BLaER1 (cell line): ENCODE data around the gene PAAF1.
A peak's percentile ranks its signal among the peaks of the same experiment; 100 is the strongest.

Experiments
- H3K27ac ChIP-seq: shearing (Covaris generic); formaldehyde crosslinking; 2 replicates; pipeline ENCODE4 v1.8.1; 2022
- H3K27me3 ChIP-seq: shearing (Covaris generic); formaldehyde crosslinking; 2 replicates; pipeline ENCODE4 v1.8.1; 2022
- H3K36me3 ChIP-seq: shearing (Covaris generic); formaldehyde crosslinking; 2 replicates; pipeline ENCODE4 v1.8.1; 2022
- H3K4me1 ChIP-seq: shearing (Covaris generic); formaldehyde crosslinking; 2 replicates; pipeline ENCODE4 v1.8.1; 2022
- H3K4me2 ChIP-seq: shearing (Covaris generic); formaldehyde crosslinking; 2 replicates; pipeline ENCODE4 v1.8.1; 2022
- H3K4me3 ChIP-seq: shearing (Covaris generic); formaldehyde crosslinking; 2 replicates; pipeline ENCODE4 v1.8.1; 2022
- H3K9ac ChIP-seq: shearing (Covaris generic); formaldehyde crosslinking; 2 replicates; pipeline ENCODE4 v1.8.1; 2022
- H3K9me3 ChIP-seq: shearing (Covaris generic); formaldehyde crosslinking; 2 replicates; pipeline ENCODE4 v1.8.1; 2022
- H4K20me1 ChIP-seq: shearing (Covaris generic); formaldehyde crosslinking; 2 replicates; pipeline ENCODE4 v1.8.1; 2022
- Cebpa-rat ChIP-seq: shearing (Covaris generic); IDR thresholded peaks from 2 replicates; pipeline ENCODE4 v1.8.1; 2022

The PAAF1 gene

DNA sequence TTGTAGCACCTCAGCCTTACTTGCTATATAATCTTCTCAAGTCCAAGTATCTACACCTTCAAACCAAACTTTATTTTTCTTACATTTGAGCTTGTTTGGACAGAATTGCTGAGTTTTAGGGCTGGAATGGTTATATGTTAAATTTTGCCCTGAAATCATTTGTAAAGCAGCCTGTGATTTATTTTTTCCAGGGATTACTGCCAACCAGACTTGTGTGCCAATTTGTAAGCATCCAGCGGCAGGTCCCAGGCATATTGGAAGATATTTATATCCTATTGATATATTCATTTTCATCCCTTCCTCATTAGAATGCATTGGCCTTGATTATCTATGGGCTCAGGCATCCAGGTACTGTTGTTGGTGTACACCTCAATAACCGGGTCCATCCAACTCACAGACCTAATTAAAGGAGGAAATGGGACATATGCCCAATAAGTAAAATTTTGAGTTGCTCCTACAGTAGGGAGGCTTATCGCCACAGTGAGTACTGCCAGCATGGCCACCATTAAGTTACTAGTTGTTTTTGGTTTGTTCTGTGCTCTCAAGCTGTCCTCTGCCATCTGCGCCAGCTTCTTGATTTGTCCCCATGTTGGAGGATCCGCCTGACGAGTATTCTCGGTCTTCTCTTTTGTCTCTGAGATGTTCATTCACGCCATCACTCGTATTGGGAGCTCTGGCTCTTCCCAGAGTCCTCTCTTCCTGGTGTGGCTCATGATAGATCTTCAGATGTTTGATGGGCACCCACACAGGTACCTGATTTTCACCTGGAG lies 64.2 kb downstream of the PAAF1 start:
- H3K9me3 ChIP-seq: peaks cover 73% of the 10 kb centered on the region

GRCh38 chr11:73942010-73942409 lies 65.2 kb downstream of the PAAF1 start:
- Histone ChIP-seq H3K27ac (no peak overlapping the region), H3K9ac (no peak overlapping the region), H3K9me3 (peaks cover 64% of the 10 kb centered on the region), H4K20me1 (no peaks in the 10 kb centered on the region), H3K4me2 (no peak overlapping the region), H3K4me3 (no peak overlapping the region), H3K4me1 (peaks cover 7% of the 10 kb centered on the region), H3K27me3 (no peaks in the 10 kb centered on the region), H3K36me3 (peaks cover 21% of the 10 kb centered on the region)
- no peak for TF ChIP-seq Cebpa-rat

More for the DNA sequence above, 64.2 kb downstream of the PAAF1 start:
- Histone ChIP-seq H3K9ac (no peak overlapping the region), H4K20me1 (no peaks in the 10 kb centered on the region), H3K27me3 (no peaks in the 10 kb centered on the region), H3K36me3 (peaks cover 21% of the 10 kb centered on the region), H3K4me1 (peaks cover 7% of the 10 kb centered on the region), H3K27ac (no peak overlapping the region), H3K4me2 (no peak overlapping the region), H3K4me3 (no peak overlapping the region)
- no peak for TF ChIP-seq Cebpa-rat

DNA sequence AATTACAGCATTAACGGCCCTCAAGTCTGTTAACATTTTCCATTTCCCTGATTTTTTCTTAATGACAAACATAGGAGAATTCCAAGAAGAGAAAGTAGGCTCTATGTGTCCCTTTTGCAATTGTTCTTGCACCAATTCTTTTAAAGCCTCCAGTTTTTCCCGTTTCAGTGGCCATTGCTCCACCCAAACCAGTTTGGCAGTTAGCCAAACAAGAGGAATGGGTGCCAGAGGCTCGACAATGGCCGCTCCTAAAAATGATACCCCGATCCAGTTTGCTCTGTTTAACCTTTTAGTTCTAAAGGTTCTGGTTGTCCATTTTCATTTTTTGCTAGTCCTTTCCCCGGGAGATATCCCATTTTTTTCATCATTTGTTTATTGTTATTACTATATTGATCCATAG lies 67.3 kb downstream of the PAAF1 start:
- no peak overlapping the region for H3K4me3 ChIP-seq
- peaks cover 10% of the 10 kb centered on the region for H3K36me3 ChIP-seq
- H3K9me3 ChIP-seq: peaks cover 45% of the 10 kb centered on the region
- H3K4me1 ChIP-seq: peaks cover 7% of the 10 kb centered on the region
- no peaks in the 10 kb centered on the region for H3K27me3 ChIP-seq
- no peak for TF ChIP-seq Cebpa-rat
- H3K27ac ChIP-seq: no peak overlapping the region
- no peak overlapping the region for H3K4me2 ChIP-seq
- no peak overlapping the region for H3K9ac ChIP-seq
- no peaks in the 10 kb centered on the region for H4K20me1 ChIP-seq

GRCh38 chr11:73944901-73945300 lies 68.1 kb downstream of the PAAF1 start:
- Histone ChIP-seq H3K4me2 (peak overlapping the region; percentile 44), H3K9me3 (peaks cover 37% of the 10 kb centered on the region), H3K27me3 (no peaks in the 10 kb centered on the region), H3K27ac (no peak overlapping the region), H3K4me1 (peaks cover 7% of the 10 kb centered on the region), H4K20me1 (no peaks in the 10 kb centered on the region), H3K9ac (no peak overlapping the region), H3K36me3 (peaks cover 7% of the 10 kb centered on the region), H3K4me3 (no peak overlapping the region)
- no peak for TF ChIP-seq Cebpa-rat

- no peak for TF ChIP-seq Cebpa-rat
- Histone ChIP-seq H3K4me1 (peaks cover 7% of the 10 kb centered on the region), H3K9me3 (peaks cover 32% of the 10 kb centered on the region), H3K27me3 (no peaks in the 10 kb centered on the region), H3K4me3 (no peak overlapping the region), H3K9ac (no peak overlapping the region), H4K20me1 (no peaks in the 10 kb centered on the region), H3K4me2 (peak overlapping the region; percentile 44), H3K36me3 (peaks cover 7% of the 10 kb centered on the region), H3K27ac (no peak overlapping the region)
These were observed 68.6 kb downstream of the PAAF1 start for GRCh38 chr11:73945396-73945795.

DNA sequence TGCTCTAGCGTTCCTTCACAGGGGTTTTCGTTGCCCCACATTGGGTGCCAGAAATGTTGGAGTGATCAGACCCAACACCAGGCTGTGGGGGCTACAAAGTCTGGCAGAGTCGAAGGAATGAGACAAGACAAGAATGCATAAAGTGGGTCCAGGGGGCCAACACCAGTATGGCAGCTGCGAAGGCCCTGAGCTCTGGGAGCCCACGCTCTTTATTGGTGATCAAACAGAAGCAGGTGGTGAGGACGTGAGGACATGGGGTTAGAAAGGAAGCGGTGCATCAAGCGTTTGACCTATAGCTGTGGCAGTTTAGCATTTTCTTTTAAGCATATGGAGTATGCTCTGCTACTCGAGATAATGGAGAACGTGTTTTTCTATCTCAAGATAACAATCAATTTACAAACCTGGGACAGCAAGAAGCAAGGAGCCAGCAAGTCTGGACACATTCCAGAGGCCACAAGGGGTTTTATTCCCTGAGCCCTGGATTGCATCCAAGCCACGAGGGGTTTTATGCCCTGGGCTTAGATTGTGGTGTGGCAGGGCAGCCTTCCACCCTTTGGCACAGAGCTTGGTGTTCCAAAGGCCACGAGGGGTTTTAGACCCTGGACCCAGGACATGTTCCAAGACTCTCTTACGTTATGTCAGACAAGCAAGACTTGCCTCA lies 70.1 kb downstream of the PAAF1 start:
- H3K9ac ChIP-seq: no peak overlapping the region
- no peak overlapping the region for H3K27ac ChIP-seq
- no peak for TF ChIP-seq Cebpa-rat
- peaks cover 17% of the 10 kb centered on the region for H3K9me3 ChIP-seq
- no peak overlapping the region for H3K4me2 ChIP-seq
- no peaks in the 10 kb centered on the region for H3K36me3 ChIP-seq
- H3K4me3 ChIP-seq: no peak overlapping the region
- H3K27me3 ChIP-seq: no peaks in the 10 kb centered on the region
- no peaks in the 10 kb centered on the region for H4K20me1 ChIP-seq
- peaks cover 7% of the 10 kb centered on the region for H3K4me1 ChIP-seq

DNA sequence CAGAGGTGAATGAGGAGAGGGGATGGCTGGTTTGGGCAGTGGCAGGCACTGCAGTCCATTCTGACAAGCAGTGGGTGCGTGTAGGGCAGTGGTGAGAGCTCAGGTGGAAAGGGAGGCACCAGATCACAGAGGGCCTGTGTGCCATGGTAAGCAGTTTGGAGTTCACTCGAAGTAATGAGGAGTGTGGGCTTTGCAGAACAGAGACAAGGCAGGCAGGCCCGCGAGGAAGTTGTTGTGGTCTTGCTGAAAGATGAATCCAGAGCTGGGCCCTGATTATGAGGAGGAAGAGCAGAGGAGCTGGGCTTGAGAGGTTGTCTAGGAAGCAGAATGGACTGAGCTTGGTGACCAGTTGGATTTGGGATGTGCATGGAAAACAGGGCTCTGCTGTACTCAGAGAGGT lies 72.4 kb downstream of the PAAF1 start:
- H3K4me3 ChIP-seq: no peak overlapping the region
- H3K27ac ChIP-seq: no peak overlapping the region
- no peaks in the 10 kb centered on the region for H3K36me3 ChIP-seq
- no peak overlapping the region for H3K4me2 ChIP-seq
- H3K9ac ChIP-seq: no peak overlapping the region
- no peak for TF ChIP-seq Cebpa-rat
- no peaks in the 10 kb centered on the region for H3K27me3 ChIP-seq
- H4K20me1 ChIP-seq: no peaks in the 10 kb centered on the region
- H3K9me3 ChIP-seq: no peaks in the 10 kb centered on the region
- H3K4me1 ChIP-seq: peaks cover 7% of the 10 kb centered on the region

DNA sequence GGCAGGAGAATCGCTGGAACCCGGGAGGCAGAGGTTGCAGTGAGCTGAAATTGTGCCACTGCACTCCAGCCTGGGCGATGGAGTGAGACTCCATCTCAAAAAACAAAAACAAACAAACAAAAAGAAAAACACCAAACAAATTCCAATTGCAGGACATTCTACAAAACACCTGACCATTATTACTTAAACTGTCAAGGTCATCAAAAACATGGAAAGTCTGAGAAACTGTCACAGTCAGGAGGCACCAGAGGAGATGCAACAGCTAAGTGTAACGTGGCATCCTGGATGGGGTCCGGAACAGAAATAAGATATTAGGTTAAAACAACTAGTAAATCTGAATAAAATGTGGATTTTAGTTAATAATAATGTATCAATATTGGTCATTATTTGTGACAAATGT lies 73.1 kb downstream of the PAAF1 start:
- Histone ChIP-seq H3K27me3 (no peaks in the 10 kb centered on the region), H3K27ac (no peak overlapping the region), H3K9ac (no peak overlapping the region), H3K36me3 (no peaks in the 10 kb centered on the region), H3K4me2 (no peak overlapping the region), H3K4me3 (no peak overlapping the region), H3K4me1 (peaks cover 4% of the 10 kb centered on the region), H4K20me1 (no peaks in the 10 kb centered on the region), H3K9me3 (no peaks in the 10 kb centered on the region)
- TF ChIP-seq Cebpa-rat: no peak

DNA sequence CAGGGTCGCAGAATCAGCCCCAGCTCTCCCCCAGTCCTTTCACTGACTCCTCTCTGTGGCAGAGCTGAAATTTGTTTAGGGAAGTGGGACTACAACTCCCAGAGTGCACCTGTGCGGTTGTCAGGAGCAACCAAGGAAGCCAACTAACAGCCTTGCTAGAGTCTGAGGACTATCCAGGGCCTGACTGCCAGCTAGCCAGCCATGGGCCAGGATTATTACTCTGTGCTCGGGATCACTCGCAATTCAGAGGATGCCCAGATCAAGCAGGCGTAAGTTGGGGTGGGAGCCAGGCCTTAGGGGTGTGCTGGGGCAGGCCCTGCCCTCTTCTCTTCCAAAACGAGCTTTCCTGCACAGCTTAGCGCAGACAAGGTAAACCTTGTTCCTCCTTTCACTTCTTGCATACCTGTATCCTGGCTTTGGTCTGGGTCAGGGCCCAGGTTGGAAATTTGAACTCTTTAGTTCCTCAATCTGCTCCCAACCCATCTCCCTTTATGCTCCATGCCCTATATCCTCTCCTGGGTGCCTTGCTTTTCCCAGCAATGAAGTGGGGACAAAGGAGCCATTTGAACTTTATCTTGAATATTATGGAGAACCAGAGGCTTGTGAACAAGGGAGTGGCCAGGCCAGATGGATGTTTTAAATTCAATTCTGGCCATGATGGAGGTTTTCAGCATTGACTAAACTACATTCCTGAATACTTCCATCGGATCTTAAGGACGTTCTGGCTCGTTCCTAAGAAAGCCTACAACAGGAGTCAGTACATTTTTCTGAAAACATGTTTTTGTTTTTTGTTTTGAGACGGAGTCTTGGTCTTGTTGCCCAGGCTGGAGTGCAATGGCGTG lies 74.3 kb downstream of the PAAF1 start, which contains the start of gene DNAJB13:
TSS of gene DNAJB13 (plus strand) at position 158 of the 842 bp plus-strand sequence. CDS start at position 202, 44 bp downstream.
- no peak within 1 kb of the TSS for H3K27ac ChIP-seq
- TF ChIP-seq Cebpa-rat: no peak
- no peaks in the 10 kb centered on the region for H4K20me1 ChIP-seq
- H3K9ac ChIP-seq: no peak within 1 kb of the TSS
- H3K4me3 ChIP-seq: no peak within 1 kb of the TSS
- no peaks in the 10 kb centered on the region for H3K9me3 ChIP-seq
- no peaks in the 10 kb centered on the region for H3K4me1 ChIP-seq
- H3K4me2 ChIP-seq: no peak within 1 kb of the TSS
- H3K27me3 ChIP-seq: no peaks in the 10 kb centered on the region
- no peaks in the 10 kb centered on the region for H3K36me3 ChIP-seq
